UCSD-AML1 (cell line): ENCODE results near the gene PLA2G4F.

Source experiments
- DNase-seq: peaks from one replicate; lab custom pipeline; 2025; ENCODE audit not compliant: unreplicated experiment; lab: John Stamatoyannopoulos, UW

Gene PLA2G4F

DNA sequence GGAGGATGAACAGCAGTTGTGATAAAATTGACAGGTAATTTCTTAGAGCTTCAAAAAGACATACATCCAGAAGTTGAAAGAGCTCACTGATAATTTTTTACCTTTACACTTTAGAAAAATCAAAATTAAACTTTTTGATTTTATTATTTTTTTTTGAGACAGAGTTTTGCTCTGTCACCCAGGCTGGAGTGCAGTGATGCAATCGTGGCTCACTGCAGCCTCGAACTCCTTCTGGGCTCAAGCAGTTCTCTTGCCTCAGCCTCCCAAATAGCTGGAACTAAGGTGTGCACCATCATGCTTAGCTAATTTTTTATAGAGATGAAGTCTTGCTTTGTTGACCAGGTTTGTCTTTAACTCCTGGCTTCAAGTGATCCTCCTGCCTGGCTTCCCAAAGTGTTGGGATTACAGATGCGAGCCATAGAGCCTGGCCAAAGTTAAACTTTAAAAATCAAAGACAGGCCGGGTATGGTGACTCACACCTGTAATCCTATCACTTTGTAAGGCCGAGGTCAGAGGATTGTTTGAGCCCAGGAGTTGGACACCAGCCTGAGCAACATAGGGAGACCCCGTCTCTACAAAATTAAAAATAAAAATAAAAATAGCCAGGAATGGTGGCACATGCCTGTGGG lies 21.7 kb downstream of the PLA2G4F start:
- DNase-seq = no peak

DNA sequence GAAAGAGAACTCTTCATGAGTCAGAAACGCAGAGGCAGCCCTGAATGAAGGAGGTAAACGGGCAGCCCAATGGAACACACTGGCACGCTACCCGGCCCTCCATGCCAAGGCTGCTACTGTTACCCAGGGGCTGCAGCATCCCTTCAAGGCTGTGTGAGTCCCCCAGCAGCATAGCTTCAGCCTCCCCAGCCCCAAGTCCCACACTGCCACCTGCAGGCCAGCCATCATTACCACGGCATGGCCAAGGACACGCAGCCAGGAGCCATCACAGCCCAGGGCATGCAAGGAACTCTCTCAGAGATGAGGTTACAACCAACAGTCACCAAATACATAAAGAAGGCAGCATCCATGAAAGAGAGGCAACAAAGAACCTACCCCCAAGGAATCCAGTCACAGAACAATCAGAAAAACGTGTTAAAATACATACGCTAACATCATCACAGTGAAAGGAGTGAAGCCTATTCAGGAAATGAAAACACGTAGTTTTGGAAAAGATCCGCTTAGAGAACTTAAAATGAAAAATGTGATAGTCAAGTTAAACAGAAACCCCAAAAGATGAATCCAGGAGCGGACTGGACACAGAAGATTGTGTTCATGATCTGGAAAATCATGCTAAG lies 22.4 kb downstream of the PLA2G4F start:
- peak; percentile 71 for DNase-seq

DNA sequence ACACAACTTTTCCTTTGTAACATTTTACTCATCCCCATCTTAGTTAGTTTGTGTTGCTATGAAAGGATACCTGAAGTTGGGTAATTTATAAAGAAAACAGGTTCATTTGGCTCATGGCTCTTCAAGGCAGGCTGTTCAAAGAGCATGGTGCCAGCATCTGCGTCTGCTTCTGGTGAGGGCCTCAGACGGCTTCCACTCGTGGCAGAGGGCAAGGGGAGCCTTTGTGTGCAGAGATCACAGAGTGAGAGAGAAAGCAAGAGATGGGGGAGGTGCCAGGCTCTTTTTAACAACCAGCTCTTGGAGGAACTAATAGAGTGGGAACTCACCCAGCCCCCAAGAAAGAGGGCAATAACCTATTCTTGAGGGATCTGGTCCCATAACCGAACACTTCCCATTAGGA lies 23.1 kb downstream of the PLA2G4F start:
- DNase-seq = no peak

DNA sequence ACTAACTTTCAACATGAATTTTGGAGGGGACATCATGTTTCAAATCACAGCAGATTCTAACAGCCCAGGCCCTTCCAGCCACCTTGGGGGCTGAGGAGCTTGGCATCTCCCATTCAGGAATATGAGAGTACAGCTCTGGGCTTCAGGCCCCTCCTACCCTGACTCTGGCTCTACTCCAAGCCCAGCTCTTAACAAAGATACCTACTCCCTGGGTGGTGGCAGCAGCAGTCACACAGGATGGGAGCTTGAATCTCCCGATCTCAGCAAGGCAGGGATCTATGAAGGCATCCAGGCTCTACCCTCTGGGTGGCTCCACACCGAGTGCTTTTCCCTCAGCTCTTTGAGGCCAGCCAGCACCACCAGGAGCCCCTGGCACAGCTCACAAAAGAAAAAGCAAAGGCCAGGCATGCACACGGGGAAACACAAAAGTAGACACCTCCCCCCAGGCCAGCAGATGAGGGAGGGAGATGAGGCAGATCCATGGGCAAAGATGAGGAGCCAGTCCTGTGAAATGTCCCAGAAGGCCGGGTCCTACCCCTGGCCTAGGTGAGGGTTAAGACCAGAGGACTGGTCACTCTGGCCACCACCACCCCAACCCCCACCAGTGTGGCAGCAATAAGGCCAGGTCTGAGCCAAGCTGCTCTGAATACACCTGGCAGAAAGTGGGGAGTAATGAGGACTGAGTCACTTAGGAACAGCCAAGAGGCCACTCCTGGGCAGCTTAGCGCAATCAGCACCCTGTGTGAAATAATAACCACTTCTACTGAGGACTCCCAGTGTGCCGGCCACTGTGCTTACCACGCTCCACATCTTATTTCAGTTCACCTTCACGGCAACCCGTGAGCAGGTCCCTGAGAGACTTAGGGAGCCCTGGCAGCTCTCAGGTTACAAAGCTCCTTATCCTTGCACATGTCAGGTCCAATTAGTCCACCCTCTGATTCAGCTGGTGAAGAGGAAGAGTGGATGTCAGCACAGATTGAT lies 24.3 kb downstream of the PLA2G4F start:
- DNase-seq = no peak

DNA sequence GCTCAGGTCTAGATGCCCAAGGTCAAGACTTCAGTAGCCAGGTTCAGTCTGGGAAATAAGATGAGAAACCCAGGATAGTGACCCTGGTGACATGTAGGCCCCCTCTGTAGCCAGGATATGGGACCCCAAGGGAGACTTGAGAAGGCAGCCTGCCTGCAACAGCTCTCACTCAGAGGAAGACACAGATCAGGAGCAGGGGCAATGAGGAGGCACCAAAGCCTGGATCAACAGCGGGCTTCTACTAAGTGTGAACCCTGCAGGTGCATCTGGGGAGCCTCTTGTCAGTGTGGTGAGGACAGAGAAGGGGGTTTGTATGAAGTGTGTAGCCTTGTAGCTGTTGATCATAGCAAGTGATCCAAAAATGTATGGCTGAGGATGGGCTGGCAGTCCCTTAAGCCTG lies 25.4 kb downstream of the PLA2G4F start:
- DNase-seq = no peak

DNA sequence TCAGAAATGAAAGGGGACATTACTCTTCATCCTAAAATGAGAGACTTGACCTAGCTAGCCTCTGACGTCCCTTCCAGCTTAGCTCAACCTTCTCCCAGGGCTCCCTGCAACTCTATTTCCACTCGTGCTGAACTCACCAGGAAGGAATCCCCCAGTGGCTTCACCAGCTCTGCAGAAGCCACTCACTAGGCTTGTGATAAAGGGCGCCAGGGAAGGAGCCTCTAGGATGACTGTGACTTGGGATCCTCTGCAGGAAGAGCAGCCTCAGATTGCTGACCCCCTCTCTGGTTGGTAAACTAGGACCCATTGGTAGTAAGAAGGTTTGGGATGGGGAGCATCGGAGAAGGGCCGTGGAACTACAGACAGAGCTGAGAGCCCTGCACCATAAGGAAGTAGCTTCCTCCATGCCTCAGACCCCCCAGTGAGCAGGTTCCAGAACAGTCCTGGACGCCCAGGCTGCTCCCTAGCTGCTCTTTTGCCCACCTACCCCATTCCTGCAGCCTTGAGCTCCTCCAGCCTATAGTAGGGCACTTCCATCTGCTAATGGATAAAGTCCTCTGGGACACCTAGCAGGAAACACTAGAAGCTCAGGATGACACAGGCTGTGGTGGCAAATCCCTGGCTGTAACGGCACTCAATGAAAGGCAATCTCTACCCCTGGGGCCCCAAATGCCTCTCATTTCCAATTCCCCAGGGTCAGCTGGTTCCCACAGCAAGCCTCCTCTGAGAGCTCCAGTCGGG lies 26.0 kb downstream of the PLA2G4F start:
- DNase-seq = no peak

DNA sequence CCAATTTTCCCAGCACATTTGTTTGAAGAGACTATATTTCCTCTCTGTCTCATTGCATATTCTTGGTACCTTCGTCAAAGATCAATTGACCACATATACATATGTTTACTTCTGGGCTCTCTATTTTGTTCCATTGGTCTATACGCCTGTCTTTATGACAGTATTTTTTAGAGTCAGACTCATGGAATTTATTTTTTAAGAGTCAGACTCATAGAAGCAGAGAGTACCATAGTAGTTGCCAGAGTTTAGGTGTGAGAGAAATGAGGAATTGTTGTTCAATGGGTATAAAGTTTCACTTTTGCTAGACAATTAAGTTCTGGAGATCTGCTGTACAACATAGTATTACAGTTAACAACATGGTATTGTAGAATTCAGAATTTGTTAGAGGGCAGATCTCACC lies 27.1 kb downstream of the PLA2G4F start:
- DNase-seq = no peak

DNA sequence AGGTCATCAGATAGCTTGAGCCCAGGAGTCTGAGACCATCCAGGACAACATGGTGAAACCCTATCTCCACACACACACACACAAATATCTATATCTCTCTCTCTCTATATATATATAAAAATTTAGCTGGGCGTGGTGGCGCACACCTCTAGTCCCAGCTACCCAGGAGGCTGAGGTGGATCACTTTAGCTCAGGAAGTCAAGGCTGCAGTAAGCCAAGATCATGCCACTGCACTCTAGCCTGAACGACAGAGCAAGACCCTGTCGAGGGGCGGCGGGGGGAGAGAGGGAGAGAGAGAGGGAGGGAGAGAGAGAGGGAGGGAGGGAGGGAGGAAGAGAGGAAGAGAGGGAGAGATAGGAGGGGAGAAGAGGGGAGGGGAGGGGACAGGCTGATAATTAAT lies 28.0 kb downstream of the PLA2G4F start:
- no peak for DNase-seq

DNA sequence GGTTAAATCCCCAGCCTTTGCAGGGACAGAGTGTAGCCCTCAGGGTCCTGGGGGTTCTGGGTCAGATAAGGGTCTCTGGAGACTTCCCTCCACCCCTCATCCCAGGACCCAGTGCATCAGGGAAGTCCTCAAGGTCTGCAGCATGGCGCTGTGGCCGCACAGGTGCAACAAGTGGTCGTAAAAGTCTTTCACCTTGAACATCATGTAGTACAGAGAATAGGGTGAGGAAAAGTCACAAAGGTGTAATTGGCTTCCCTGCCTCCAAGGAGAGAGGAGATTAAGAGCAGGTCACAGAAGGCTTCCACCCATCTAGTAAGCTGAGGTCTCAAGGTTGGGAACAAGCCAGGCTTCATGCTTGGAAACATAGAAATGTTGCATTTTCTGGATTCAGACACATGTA lies 32.9 kb downstream of the PLA2G4F start:
- DNase-seq = no peak

DNA sequence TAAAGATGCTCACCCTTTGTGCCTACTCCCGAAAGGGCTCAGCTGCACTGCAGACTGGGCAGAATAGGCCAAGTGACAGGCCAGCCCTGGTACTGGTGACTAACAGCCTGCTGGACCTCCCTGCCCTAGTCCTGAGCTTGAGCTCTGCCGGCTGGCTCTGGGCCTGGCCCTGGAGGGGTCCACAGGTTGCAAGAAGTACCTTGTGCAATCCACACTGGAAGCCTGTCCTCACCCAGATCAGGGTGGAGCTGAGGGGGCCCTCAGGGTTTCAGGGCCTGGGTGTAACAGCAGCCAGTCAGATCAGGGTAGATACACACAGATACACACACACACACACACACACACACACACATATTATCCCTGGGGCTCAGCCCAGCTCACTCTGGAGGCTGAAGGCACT lies 34.8 kb downstream of the PLA2G4F start:
- no peak for DNase-seq

DNA sequence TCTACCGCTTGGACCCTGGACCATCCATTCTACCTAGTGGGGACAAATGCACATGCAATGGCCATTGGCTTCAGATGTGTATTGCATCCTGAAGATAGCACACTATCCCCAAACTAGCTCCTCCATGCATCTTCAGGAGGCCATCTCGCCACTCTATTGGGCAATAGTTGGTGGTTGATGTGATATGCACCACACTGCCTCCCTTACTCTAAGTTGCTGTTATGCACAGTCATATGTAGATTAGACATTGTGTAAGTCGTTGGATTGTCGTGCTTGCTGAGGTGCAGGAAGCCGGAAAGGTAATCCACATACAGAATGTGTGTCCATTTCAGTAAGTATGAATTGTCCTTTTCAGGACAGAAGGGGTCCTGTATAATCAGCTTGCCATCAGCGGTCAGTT lies 35.4 kb downstream of the PLA2G4F start:
- DNase-seq = no peak

DNA sequence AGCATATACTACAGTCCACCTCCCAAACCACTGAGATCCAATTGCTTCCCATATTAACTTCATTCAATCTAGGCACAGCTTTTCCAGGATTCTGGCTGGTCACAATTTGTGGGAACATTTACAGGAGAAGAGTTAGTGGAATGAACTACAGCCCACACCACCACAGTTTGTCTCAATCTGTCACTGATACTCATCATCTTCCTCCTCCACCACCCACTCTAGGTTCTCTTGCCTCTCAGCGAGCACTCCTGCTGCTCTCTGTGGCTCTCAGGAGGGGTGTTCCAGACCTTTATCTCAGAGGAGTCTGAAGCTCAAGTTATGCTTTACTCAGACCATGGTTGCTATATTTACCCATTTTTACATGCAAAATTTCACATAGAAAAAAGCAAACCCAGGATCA lies 36.2 kb downstream of the PLA2G4F start:
- no peak for DNase-seq

DNA sequence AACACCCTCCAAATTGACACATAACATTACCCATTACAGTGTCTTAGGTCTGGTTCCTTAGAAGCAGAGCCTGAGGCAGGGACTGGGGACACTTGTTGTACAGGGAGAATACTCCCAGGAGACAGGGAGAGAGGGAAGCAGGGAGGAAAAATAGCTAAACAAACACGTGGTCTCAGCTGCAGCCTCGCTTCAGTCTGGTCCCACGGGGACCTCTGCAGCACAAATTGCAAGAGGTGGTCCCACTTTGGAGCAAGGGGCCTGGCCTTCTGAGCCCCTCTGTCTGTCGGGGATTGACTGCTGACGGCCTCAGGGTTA lies 37.0 kb downstream of the PLA2G4F start:
- no peak for DNase-seq

DNA sequence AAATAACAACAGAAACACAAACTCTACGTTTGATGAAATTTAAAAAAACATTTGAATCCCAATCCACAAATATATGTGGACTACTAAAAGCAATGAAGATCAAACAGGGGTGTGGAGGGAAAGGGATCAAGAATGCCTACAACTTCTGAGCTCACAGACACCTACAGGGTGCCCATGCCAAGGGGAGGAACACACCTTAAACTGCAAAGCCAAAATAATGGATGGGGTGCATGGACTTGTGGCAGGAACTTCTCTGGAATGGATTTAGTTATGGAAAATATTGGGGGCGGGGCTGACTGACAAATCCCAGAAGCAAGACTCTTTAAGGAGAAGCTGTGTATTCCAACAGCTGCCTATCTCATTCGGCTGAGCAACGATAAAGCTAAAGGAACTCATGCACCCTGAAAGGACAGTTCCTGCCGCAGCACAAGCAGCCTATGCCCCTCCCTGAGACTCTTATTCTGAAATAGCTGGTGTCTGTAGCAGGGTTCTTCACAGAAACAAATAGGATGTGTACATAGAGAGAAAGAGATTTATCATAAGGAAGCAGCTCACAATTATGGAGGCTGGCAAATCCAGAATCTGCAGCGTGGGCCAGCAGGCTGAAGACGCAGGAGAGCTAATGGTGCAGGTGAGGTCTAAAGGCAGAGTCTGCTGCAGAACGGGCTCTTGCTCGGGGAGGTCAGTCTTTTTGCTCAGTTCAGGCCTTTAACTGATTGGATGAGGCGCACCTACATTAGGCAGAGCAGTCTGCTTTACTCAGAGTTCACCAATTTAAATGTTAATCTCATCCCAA lies 37.6 kb downstream of the PLA2G4F start:
- DNase-seq = no peak

DNA sequence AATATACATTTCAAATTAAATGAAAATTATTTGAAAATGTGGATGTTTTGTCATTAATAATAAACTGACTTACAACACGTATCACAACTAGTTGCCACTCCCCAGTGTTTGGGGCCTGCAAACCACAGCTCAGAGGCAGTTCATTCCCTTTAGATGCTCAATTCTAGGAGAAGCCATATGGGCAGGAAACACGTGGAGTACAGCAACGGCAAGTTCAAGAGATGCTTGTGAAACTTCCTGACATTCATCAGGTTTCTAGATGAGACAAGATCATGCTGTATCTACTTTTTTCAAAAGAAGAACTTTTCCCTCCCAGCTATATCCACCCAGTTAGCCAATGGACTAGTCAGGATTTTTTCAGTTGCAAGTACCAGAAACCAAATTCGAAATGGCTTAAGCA lies 44.5 kb downstream of the PLA2G4F start:
- no peak for DNase-seq

DNA sequence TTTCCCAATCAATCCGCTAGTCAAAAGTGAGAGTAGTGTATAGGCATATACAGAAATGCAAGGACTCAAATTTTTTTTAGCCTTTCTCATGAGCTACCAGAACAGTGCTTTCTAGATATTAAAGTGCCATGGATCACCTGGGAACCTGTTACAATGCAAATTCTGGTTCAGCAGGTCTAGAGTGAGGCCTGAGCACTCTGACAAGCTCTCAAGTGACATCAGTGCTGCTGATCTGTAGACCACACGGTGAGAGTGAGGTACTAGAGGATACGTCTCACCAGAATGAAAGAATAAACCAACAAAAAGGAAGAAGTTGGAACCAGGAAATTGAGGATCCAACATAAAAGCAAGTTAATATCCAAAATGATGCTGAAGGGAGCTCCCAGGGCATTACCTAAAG lies 46.1 kb downstream of the PLA2G4F start:
- no peak for DNase-seq

DNA sequence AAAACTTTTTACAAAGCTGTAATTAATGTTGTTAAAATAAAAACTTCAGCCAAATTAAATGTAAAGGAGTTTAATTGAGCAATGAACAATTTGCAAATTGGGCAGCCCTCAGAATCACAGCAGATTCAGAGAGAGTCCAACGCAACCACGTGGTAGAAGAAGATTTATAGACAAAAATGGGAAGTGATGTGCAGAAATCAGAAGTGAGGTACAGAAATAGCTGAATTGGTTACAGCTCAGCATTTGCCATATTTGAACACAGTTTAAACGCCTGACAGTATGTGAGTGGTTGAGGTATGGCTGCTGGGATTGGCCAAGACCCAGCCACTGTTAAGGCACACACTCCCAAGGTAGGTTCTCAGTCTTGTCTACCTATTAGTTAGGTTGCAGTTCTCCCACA lies 47.6 kb downstream of the PLA2G4F start:
- DNase-seq = no peak

DNA sequence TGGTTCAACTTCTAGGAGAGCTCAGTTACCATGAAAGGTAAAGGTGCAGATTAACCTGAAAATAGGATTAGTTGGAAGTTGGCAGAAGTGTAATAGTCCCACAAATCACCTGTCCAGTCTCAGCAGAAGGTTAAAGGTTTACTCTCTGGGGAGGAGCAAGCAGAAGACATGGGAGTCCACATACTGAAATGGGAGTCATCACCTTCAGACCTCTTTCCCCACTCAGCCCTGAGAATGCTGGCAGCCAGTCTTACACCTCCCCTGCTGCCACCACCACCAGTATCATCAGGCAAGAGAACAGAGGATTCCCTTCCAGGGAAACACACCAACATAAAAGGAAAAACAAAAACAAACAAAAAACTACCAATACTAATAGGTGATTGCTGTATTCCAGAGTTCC lies 48.2 kb downstream of the PLA2G4F start:
- DNase-seq = no peak

DNA sequence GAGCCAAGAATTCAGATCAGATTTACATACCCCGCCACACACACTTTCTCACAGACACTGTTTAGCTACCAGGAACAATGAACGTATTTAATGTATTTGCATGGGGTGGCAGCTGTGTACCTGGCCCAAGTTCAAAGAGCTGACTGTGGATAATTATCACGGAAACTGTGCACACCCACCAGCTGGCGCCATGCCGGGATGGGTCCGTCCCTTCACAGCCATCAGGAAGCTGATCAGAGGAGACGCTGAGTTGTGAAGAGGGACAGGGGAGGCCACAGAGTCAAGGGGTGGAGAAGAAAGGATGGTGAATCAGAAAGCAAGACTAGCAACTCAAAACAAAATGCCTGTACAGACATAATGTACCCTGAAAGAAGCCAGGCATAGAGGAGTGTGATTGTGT lies 49.0 kb downstream of the PLA2G4F start:
- DNase-seq = no peak

DNA sequence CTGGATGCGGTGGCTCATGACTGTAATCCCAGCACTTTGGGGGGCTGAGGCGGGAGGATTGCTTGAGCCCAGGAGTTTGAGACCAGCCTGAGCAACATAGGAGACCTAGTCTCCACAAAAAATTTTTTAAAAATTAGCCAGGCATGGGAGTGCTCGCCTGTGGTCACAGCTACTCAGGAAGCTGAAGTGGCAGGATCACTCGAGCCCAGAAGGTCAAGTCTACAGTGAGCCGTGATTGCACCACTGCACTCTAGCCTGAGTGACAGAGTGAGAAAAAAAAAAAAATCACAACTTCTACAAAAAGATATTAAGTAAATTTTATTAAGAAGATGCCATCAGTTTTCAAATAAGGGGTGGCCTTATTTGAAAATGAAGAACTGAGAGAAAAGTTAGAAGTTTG lies 50.1 kb downstream of the PLA2G4F start:
- no peak for DNase-seq
